HepG2 (cell line): ENCODE results near the gene PGS1. TPM values are rescaled to one million over a fixed set of nuclear protein-coding genes. Genes with fewer than 3 reads are reported as not detected.

Source experiments
- ATAC-seq: fragments of 200-7000 bp; cut with Tn5 transposase; 3 replicates; pipeline ENCODE4 v1.9.1; 2020; ENCODE audit warnings: mild to moderate bottlenecking, moderate library complexity
- BruUV-seq: library from RNA; stranded (reverse); fragments of 400-500 nt; replicated peaks from 2 replicates; lab custom pipeline; 2021; lab: Mats Ljungman, UMichigan
- CTCF ChIA-PET: fragments of 300-600 bp; formaldehyde crosslinking; extraction: SDS; loops from one replicate; lab custom pipeline; 2021; ENCODE audit warnings: low total read pairs, inconsistent platforms, low intra/inter-chr PET ratio; lab: Yijun Ruan, JAX
- POLR2A ChIA-PET: fragments of 350-600 bp; sonication (Branson Sonifier 250); formaldehyde crosslinking; loops from one replicate; lab custom pipeline; 2020; ENCODE audit warnings: antibody characterized with exemption, inconsistent platforms; lab: Yijun Ruan, JAX
- DNase-seq: peaks from one replicate; pipeline ENCODE4 v3.0.0-alpha.2; 2015; ENCODE audit warnings: low spot score
- FAIRE-seq: peaks from 3 replicates; lab custom pipeline; 2011; peaks lifted over from hg19 to GRCh38; lab: Jason Lieb, UNC
- H2AFZ ChIP-seq: one replicate; pipeline ENCODE4 v1.6.1; 2011; ENCODE audit warnings: low read length, inconsistent platforms
- H3K27ac ChIP-seq: fragments of 300-600 bp; 3 replicates; pipeline ENCODE4 v1.8.0; 2011; ENCODE audit warnings: mixed run types, mild to moderate bottlenecking, mixed read lengths, low read length, inconsistent platforms; ENCODE audit not compliant: insufficient read depth; ENCODE audit errors: extremely low read length
- H3K27me3 ChIP-seq, 2 experiments: fragments of 200-600 bp in 1 of 2; 2 replicates in 1 of 2; 3 replicates in 1 of 2; pipeline versions ENCODE4 v1.6.0 to v1.8.0; 2011; ENCODE audit warnings: low read length in 2 of 2, mild to moderate bottlenecking in 2 of 2, moderate library complexity in 2 of 2, inconsistent platforms in 1 of 2; ENCODE audit not compliant: insufficient read depth in 2 of 2, control insufficient read depth in 1 of 2
- H3K36me3 ChIP-seq, 2 experiments: fragments of 200-600 bp in 1 of 2; replicated peaks in 1 of 2; 2 replicates in 1 of 2; 3 replicates in 1 of 2; pipeline versions ENCODE4 v1.5.1 to v1.8.0; 2011; ENCODE audit warnings: low read length in 2 of 2, inconsistent platforms in 1 of 2; ENCODE audit not compliant: insufficient read depth in 2 of 2, control insufficient read depth in 1 of 2
- H3K4me1 ChIP-seq: 2 replicates; pipeline ENCODE4 v1.5.1; 2012; ENCODE audit warnings: low read length, inconsistent platforms; ENCODE audit not compliant: insufficient read depth
- H3K4me2 ChIP-seq: 2 replicates; pipeline ENCODE4 v1.6.0; 2011; ENCODE audit warnings: low read depth, low read length, inconsistent platforms
- H3K4me3 ChIP-seq, 3 experiments: fragments of 200-600 bp in 1 of 3; sonication (generic), shearing (Covaris generic) in 1 of 3; replicated peaks in 1 of 3; 2 replicates each; pipeline ENCODE4 v1.5.1; 2011 to 2016; ENCODE audit warnings: low read length in 3 of 3, inconsistent platforms in 2 of 3, low read depth in 2 of 3, mild to moderate bottlenecking in 2 of 3, control low read depth in 1 of 3, mixed read lengths in 1 of 3; ENCODE audit not compliant: insufficient read depth in 1 of 3
- H3K79me2 ChIP-seq: one replicate; pipeline ENCODE4 v1.6.1; 2011; ENCODE audit warnings: low read length, inconsistent platforms; ENCODE audit not compliant: insufficient read depth
- H3K9ac ChIP-seq: 2 replicates; pipeline ENCODE4 v1.6.0; 2011; ENCODE audit warnings: mild to moderate bottlenecking, low read depth, low read length, inconsistent platforms; ENCODE audit not compliant: insufficient read depth
- H3K9me3 ChIP-seq: 2 replicates; pipeline ENCODE4 v1.5.1; 2012; ENCODE audit warnings: mild to moderate bottlenecking, low read length
- H4K20me1 ChIP-seq: 2 replicates; pipeline ENCODE4 v1.6.0; 2011; ENCODE audit warnings: inconsistent platforms, mild to moderate bottlenecking, low read length, moderate library complexity; ENCODE audit not compliant: insufficient read depth
- CCDC6 ChIP-seq: sonication (generic); formaldehyde crosslinking; IDR thresholded peaks from 2 replicates; pipeline ENCODE4 v1.8.1; 2022; ENCODE audit warnings: mild to moderate bottlenecking, missing genetic modification reagents, moderate library complexity
- DNMT3B ChIP-seq: conservative IDR thresholded peaks from 2 replicates; pipeline ENCODE4 v1.6.1; 2016; ENCODE audit warnings: missing biosample characterization, control low read depth
- KAT7 ChIP-seq: IDR thresholded peaks from 2 replicates; pipeline ENCODE4 v1.6.1; 2018; ENCODE audit warnings: borderline replicate concordance, missing compliant biosample characterization
- NFATC3 ChIP-seq: sonication (generic); formaldehyde crosslinking; IDR thresholded peaks from 2 replicates; pipeline ENCODE4 v1.5.1; 2020; ENCODE audit warnings: mild to moderate bottlenecking, missing genetic modification reagents
- SAFB2 ChIP-seq: sonication (generic); formaldehyde crosslinking; IDR thresholded peaks from 2 replicates; pipeline ENCODE4 v1.5.1; 2020; ENCODE audit warnings: missing genetic modification reagents, low read depth, mild to moderate bottlenecking, borderline replicate concordance
- SETDB1 ChIP-seq: sonication (generic); formaldehyde crosslinking; IDR thresholded peaks from 2 replicates; pipeline ENCODE4 v1.5.1; 2020; ENCODE audit warnings: missing genetic modification reagents, mild to moderate bottlenecking, borderline replicate concordance
- SNAPC2 ChIP-seq: sonication (generic); formaldehyde crosslinking; IDR thresholded peaks from 2 replicates; pipeline ENCODE4 v1.8.1; 2022; ENCODE audit warnings: mild to moderate bottlenecking, missing genetic modification reagents
- ZFP36L2 ChIP-seq: sonication (generic); formaldehyde crosslinking; IDR thresholded peaks from 2 replicates; pipeline ENCODE4 v1.4.0; 2020; ENCODE audit warnings: missing genetic modification reagents
- ZNF335 ChIP-seq: sonication (generic); formaldehyde crosslinking; IDR thresholded peaks from 2 replicates; pipeline ENCODE4 v1.4.0; 2020; ENCODE audit warnings: missing genetic modification reagents
- ZNF570 ChIP-seq: sonication (generic); formaldehyde crosslinking; IDR thresholded peaks from 2 replicates; pipeline ENCODE4 v1.4.0; 2020; ENCODE audit warnings: mild to moderate bottlenecking, missing genetic modification reagents, borderline replicate concordance
- WGBS: methylation state at CpG from one replicate; pipeline ENCODE4 v1.1.6; 2017; ENCODE audit warnings: low lambda C conversion rate; 5-methylcytosine and 5-hydroxymethylcytosine counted together
- in situ Hi-C: cut with HindIII; loops from 2 replicates; pipeline ENCODE4 v1.10.0; 2017; ENCODE audit warnings: low pct_unique_long_range_greater_than_20kb; ENCODE audit not compliant: extremely low pct_ligation_motif_present
- intact Hi-C: fragments of 100-400 bp; cut with micrococcal nuclease; formaldehyde crosslinking; loops from one replicate; pipeline ENCODE4 v1.10.0; 2022; ENCODE audit not compliant: unreplicated experiment
- polyA plus RNA-seq, 8 experiments: library from polyadenylated mRNA; depleted of rRNA in 3 of 8; stranded (reverse) in 7 of 8; unstranded in 1 of 8; fragments of >200 nt; fragmentation: Illumina TruSeq in 4 of 8; extraction: Trizol in 4 of 8; gene quantifications; 2 replicates each; pipeline versions ENCODE4 v1.2.1 to v1.2.3, GENCODE V29; 2011 to 2016; ENCODE audit warnings: low read depth in 4 of 8, missing spikeins in 1 of 8, mixed read lengths in 1 of 8; ENCODE audit not compliant: insufficient read depth in 1 of 8
- total RNA-seq, 5 experiments: library from RNA; depleted of rRNA; stranded (reverse); fragments of >200 nt; fragmentation: Illumina TruSeq; extraction: Trizol; gene quantifications; 2 replicates each; pipeline ENCODE4 v1.2.3, GENCODE V29; 2016; ENCODE audit warnings: low read depth in 1 of 5
- TF ChIP-seq, protein P1 (sequence below): sonication (generic); formaldehyde crosslinking; IDR thresholded peaks from 2 replicates; pipeline ENCODE4 v1.5.0; 2020; ENCODE audit warnings: missing genetic modification reagents, mild to moderate bottlenecking, borderline replicate concordance
- TF ChIP-seq, protein P2 (sequence below), 2 experiments: IDR thresholded peaks; 2 replicates each; pipeline ENCODE4 v1.6.1; 2011 to 2012; ENCODE audit warnings: low read length in 2 of 2, borderline replicate concordance in 1 of 2, low read depth in 1 of 2, mild to moderate bottlenecking in 1 of 2, moderate library complexity in 1 of 2
- TF ChIP-seq, protein P3 (sequence below): sonication (generic); formaldehyde crosslinking; IDR thresholded peaks from 2 replicates; pipeline ENCODE4 v1.4.0; 2020; ENCODE audit warnings: missing genetic modification reagents
- TF ChIP-seq, protein P4 (sequence below): fragments of 450-650 bp; IDR thresholded peaks from 2 replicates; pipeline ENCODE4 v1.6.1; 2017; ENCODE audit warnings: mild to moderate bottlenecking

Gene PGS1
- total and polyA plus RNA-seq, 2 of the 13 experiments (the other 11 are each of a cell fraction or from before 2014, with no cell fraction given), result 25.9 to 31.5 TPM

DNA sequence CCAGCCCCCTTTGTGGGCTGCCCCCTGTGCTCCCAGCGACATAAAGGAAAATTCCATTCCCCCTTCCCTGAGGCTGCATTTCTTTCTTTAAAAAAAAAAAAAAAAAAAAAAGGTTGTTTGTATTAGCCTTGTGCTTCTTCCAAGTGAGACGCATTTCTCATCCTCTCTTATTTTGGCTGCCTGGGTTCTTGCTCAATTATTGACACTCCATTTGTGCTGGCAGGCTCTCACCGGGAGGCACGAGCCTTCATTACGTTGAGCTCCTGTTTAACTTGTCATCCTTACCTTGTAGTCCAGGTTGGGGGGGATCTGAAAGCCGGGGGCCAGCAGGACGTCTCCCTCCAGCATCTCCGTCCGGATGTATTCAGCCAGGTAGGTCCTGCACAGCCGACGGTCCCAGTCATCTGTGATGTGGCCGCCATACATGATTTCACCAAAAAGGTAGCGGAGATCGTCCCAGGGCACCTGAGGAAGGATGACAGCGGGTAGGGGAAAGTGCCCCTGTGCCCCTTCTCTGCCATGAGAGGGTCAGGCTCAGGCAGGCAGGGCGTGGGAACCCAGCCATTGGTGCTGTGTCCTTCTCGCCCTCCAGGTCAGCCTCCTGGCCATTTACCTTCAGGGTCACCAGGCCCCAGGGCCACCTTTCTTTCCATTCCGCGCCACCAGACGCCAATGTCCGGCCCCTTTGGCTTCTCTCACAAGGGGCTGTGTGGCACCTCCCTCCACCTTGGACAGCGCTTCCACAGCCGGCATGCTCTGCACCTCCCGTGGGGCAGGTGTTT lies 50.6 kb downstream of the PGS1 start (continued):
- TF ChIP-seq, protein P1, sequence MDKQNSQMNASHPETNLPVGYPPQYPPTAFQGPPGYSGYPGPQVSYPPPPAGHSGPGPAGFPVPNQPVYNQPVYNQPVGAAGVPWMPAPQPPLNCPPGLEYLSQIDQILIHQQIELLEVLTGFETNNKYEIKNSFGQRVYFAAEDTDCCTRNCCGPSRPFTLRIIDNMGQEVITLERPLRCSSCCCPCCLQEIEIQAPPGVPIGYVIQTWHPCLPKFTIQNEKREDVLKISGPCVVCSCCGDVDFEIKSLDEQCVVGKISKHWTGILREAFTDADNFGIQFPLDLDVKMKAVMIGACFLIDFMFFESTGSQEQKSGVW, result no peak
- no peak for TF ChIP-seq SETDB1 (CRISPR knock-in tag)

DNA sequence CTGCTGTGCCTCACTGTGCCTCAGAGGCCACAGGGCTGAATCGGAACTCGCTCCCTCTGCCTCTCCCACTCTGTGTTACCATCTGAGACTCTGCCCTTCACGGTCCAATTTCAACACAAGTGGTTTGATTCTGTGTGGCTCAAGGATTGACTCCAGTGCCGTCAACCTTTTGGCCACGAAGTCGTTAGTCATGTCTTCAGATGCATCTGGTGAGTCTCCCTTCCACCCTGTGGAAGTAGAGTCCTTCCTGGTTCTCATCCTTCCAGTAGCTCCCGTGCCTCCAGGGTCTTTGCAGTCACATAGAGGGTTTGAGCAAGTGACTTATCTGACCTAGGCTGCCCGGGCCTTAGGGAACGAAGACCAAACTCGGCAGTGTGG lies 51.2 kb downstream of the PGS1 start:
- no peak overlapping the region for H3K4me2 ChIP-seq
- no peaks in the 10 kb centered on the region for H3K79me2 ChIP-seq
- H3K27me3 ChIP-seq, result 0 out of 5 replicates have a peak, but pooled peaks cover 0 to 3% of the 10 kb centered on the region in 2 experiments
- no peak for DNase-seq
- H3K4me1 ChIP-seq, result peaks cover 26% of the 10 kb centered on the region
- WGBS, result 78% methylated on average over 10 of the region's 10 CpGs
- no peak overlapping the region for H3K4me3 ChIP-seq
- ChIA-PET POLR2A (no interaction called here), CTCF (no interaction called here)
- no peak overlapping the region for H3K9ac ChIP-seq
- no TSS peak for BruUV-seq
- no peaks in the 10 kb centered on the region for H4K20me1 ChIP-seq
- no peak for ATAC-seq
- H3K36me3 ChIP-seq, result peaks cover 12 to 18% of the 10 kb centered on the region in 2 experiments
- in situ Hi-C loops (no loop called here), intact Hi-C loops (no loop called here)
- FAIRE-seq, result no peak
- no peaks in the 10 kb centered on the region for H3K9me3 ChIP-seq
- H3K27ac ChIP-seq, result no peak overlapping the region
- no peak overlapping the region for H2AFZ ChIP-seq
- TF ChIP-seq ZNF335 (CRISPR knock-in tag) (no peak), DNMT3B (CRISPR knock-in tag) (no peak), KAT7 (CRISPR knock-in tag) (no peak), ZFP36L2 (CRISPR knock-in tag) (no peak), NFATC3 (CRISPR knock-in tag) (no peak), SNAPC2 (CRISPR knock-in tag) (no peak), SAFB2 (CRISPR knock-in tag) (no peak), CCDC6 (no peak), ZNF570 (CRISPR knock-in tag) (no peak)
- TF ChIP-seq, protein P2, sequence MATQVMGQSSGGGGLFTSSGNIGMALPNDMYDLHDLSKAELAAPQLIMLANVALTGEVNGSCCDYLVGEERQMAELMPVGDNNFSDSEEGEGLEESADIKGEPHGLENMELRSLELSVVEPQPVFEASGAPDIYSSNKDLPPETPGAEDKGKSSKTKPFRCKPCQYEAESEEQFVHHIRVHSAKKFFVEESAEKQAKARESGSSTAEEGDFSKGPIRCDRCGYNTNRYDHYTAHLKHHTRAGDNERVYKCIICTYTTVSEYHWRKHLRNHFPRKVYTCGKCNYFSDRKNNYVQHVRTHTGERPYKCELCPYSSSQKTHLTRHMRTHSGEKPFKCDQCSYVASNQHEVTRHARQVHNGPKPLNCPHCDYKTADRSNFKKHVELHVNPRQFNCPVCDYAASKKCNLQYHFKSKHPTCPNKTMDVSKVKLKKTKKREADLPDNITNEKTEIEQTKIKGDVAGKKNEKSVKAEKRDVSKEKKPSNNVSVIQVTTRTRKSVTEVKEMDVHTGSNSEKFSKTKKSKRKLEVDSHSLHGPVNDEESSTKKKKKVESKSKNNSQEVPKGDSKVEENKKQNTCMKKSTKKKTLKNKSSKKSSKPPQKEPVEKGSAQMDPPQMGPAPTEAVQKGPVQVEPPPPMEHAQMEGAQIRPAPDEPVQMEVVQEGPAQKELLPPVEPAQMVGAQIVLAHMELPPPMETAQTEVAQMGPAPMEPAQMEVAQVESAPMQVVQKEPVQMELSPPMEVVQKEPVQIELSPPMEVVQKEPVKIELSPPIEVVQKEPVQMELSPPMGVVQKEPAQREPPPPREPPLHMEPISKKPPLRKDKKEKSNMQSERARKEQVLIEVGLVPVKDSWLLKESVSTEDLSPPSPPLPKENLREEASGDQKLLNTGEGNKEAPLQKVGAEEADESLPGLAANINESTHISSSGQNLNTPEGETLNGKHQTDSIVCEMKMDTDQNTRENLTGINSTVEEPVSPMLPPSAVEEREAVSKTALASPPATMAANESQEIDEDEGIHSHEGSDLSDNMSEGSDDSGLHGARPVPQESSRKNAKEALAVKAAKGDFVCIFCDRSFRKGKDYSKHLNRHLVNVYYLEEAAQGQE (IDR thresholded peaks at IDR 0.05; ENCODE audit: borderline replicate concordance in 1 of 2, low read depth in 1 of 2, low read length in 2 of 2), result no peak
- TF ChIP-seq, protein P3, sequence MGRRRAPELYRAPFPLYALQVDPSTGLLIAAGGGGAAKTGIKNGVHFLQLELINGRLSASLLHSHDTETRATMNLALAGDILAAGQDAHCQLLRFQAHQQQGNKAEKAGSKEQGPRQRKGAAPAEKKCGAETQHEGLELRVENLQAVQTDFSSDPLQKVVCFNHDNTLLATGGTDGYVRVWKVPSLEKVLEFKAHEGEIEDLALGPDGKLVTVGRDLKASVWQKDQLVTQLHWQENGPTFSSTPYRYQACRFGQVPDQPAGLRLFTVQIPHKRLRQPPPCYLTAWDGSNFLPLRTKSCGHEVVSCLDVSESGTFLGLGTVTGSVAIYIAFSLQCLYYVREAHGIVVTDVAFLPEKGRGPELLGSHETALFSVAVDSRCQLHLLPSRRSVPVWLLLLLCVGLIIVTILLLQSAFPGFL (CRISPR knock-in tag), result no peak
- TF ChIP-seq, protein P4, sequence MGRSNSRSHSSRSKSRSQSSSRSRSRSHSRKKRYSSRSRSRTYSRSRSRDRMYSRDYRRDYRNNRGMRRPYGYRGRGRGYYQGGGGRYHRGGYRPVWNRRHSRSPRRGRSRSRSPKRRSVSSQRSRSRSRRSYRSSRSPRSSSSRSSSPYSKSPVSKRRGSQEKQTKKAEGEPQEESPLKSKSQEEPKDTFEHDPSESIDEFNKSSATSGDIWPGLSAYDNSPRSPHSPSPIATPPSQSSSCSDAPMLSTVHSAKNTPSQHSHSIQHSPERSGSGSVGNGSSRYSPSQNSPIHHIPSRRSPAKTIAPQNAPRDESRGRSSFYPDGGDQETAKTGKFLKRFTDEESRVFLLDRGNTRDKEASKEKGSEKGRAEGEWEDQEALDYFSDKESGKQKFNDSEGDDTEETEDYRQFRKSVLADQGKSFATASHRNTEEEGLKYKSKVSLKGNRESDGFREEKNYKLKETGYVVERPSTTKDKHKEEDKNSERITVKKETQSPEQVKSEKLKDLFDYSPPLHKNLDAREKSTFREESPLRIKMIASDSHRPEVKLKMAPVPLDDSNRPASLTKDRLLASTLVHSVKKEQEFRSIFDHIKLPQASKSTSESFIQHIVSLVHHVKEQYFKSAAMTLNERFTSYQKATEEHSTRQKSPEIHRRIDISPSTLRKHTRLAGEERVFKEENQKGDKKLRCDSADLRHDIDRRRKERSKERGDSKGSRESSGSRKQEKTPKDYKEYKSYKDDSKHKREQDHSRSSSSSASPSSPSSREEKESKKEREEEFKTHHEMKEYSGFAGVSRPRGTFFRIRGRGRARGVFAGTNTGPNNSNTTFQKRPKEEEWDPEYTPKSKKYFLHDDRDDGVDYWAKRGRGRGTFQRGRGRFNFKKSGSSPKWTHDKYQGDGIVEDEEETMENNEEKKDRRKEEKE, result no peak
